Measurements from ENCODE around the gene PALM3.

DNA sequence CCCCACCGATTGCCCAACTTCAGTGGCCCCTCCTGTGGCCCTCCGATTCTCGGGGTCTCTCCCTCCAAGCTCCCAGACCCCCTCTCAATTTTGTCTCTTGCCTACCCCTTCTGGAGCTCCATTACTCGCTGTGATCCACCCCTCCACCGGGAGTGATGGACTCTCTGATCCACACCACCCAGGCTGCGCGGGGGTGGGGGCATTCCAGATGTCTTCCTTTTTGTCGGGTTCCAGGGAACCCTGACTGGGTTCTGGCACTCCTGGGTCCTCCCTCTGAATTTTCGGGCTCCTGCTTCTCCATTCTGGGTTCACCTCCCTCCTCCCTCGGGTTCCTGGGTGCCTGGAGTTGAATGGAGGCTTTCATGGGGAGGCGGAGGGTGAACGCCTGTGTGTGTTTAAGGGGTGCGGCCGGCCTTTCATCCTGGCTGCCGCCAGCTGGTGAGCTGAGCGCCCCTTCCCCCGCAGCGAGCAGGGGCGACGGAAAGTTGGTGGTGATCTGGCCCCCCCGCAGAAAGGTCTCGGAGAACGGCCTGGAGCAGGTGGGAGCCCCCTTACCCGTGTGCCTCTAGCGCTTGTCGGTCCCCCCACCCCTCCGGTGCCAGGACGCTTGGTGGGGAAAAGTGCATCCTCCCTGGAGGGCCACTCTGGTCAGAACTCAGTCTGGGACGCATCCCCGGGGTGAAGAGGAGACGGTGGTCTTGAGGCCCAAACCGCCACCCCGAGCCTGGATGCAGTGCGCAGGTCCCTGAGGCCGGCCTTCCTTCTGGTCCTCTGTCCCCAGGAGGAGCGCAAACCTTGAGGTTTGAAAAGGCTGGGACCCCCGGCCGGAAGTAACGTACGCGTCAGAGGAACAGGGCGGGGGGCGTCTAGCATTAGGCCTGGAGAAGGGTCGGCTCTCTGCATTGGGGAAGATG lies 12.3 kb upstream of the PALM3 start:
- TF ChIP-seq ZNF274 (IDR thresholded peaks at IDR 0.05; ENCODE audit: low read depth, low read length) (no peak), YY1 (IDR thresholded peaks at IDR 0.05; ENCODE audit: insufficient read depth, insufficient read length) (no peak), SUZ12 (IDR thresholded peaks at IDR 0.05; ENCODE audit: extremely low read depth, insufficient read depth, insufficient read length) (no peak)

Measured in NT2/D1 (cell line).